Caco-2 (cell line): ENCODE data around the gene TENM3. TPM values are rescaled to one million over a fixed set of nuclear protein-coding genes. Genes with fewer than 3 reads are reported as not detected.

Source experiments
- BruUV-seq: library from RNA; stranded (reverse); fragments of 400-500 nt; replicated peaks from 2 replicates; lab custom pipeline; 2021; lab: Mats Ljungman, UMichigan
- CTCF ChIA-PET: fragments of 300-600 bp; sonication (Branson Sonifier 250); formaldehyde crosslinking; loops from one replicate; lab custom pipeline; 2022; ENCODE audit warnings: antibody characterized with exemption; lab: Charles Lee
- POLR2A ChIA-PET: fragments of 300-600 bp; sonication (Branson Sonifier 250); formaldehyde crosslinking; loops from one replicate; lab custom pipeline; 2022; ENCODE audit warnings: antibody characterized with exemption; lab: Charles Lee
- DNase-seq, 2 experiments: peaks; one replicate each; pipeline versions ENCODE4 v3.0.0 to v3.0.0-alpha.2; 2020 to 2022
- H3K27me3 ChIP-seq: replicated peaks from 2 replicates; pipeline ENCODE4 v1.6.0; 2011; ENCODE audit warnings: low read length; ENCODE audit not compliant: control insufficient read depth, insufficient read depth
- H3K36me3 ChIP-seq: 2 replicates; pipeline ENCODE4 v1.5.1; 2011; ENCODE audit warnings: low read length; ENCODE audit not compliant: control insufficient read depth, insufficient read depth
- H3K4me1 ChIP-seq: fragments of 250-450 bp; sonication (Bioruptor Pico); 2 replicates; pipeline ENCODE4 v1.5.1; 2020; ENCODE audit warnings: mild to moderate bottlenecking
- H3K4me3 ChIP-seq: 2 replicates; pipeline ENCODE4 v1.5.1; 2011; ENCODE audit warnings: low read depth, mild to moderate bottlenecking, control low read depth, low read length
- H3K9me3 ChIP-seq: fragments of 250-450 bp; sonication (Bioruptor Pico); 2 replicates; pipeline ENCODE4 v1.5.1; 2020; ENCODE audit warnings: mild to moderate bottlenecking, moderate library complexity
- H3K27ac Mint-ChIP-seq: one replicate; pipeline ENCODE4 v1.8.0; 2022; ENCODE audit warnings: mixed read lengths; ENCODE audit not compliant: unreplicated experiment
- H3K27me3 Mint-ChIP-seq: one replicate; pipeline ENCODE4 v1.8.0; 2022; ENCODE audit warnings: mixed read lengths; ENCODE audit not compliant: insufficient read depth, unreplicated experiment
- H3K36me3 Mint-ChIP-seq: one replicate; pipeline ENCODE4 v1.8.0; 2022; ENCODE audit warnings: mild to moderate bottlenecking, mixed read lengths; ENCODE audit not compliant: insufficient read depth, unreplicated experiment
- H3K4me1 Mint-ChIP-seq: one replicate; pipeline ENCODE4 v1.8.0; 2022; ENCODE audit warnings: low read depth, mixed read lengths; ENCODE audit not compliant: unreplicated experiment
- H3K4me3 Mint-ChIP-seq: one replicate; pipeline ENCODE4 v1.8.0; 2022; ENCODE audit warnings: mild to moderate bottlenecking, moderate library complexity, mixed read lengths; ENCODE audit not compliant: unreplicated experiment
- H3K9me3 Mint-ChIP-seq: one replicate; pipeline ENCODE4 v1.8.0; 2022; ENCODE audit warnings: mixed read lengths; ENCODE audit not compliant: unreplicated experiment
- CTCF ChIP-seq, 2 experiments: fragments of 200-600 bp in 1 of 2; IDR thresholded peaks; 1 replicate in 1 of 2; 2 replicates in 1 of 2; pipeline versions ENCODE4 v1.5.1 to v1.8.0; 2011 to 2022; ENCODE audit warnings: antibody characterized with exemption in 1 of 2, control low read depth in 1 of 2, inconsistent platforms in 1 of 2, low read depth in 1 of 2, low read length in 1 of 2, mild to moderate bottlenecking in 1 of 2, moderate library complexity in 1 of 2; ENCODE audit not compliant: insufficient read depth in 1 of 2, severe bottlenecking in 1 of 2, unreplicated experiment in 1 of 2
- intact Hi-C: fragments of 100-400 bp; cut with micrococcal nuclease; formaldehyde crosslinking; loops from one replicate; pipeline ENCODE4 v1.10.0; 2022; ENCODE audit not compliant: unreplicated experiment
- total RNA-seq: library from RNA; stranded (reverse); gene quantifications from 2 replicates; pipeline ENCODE4 v1.2.3, GENCODE V29; 2022

TENM3 gene
- total RNA-seq, 1 experiment from 2014 or later: 94.7 TPM

GRCh38 chr4:182533964-182534363, 290.8 kb downstream of the TENM3 start:
- peaks cover 29% of the 10 kb centered on the region for H3K4me1 Mint-ChIP-seq
- DNase-seq: no peak
- H3K36me3 Mint-ChIP-seq: no peaks in the 10 kb centered on the region
- no peaks in the 10 kb centered on the region for H3K9me3 Mint-ChIP-seq
- Histone ChIP-seq H3K4me1 (peaks cover 19% of the 10 kb centered on the region), H3K27me3 (no peaks in the 10 kb centered on the region), H3K4me3 (no peak overlapping the region), H3K9me3 (no peaks in the 10 kb centered on the region), H3K36me3 (no peaks in the 10 kb centered on the region)
- BruUV-seq: no TSS peak
- no peak overlapping the region for H3K4me3 Mint-ChIP-seq
- ChIA-PET CTCF (no interaction called here), POLR2A (no interaction called here)
- intact Hi-C loops: no loop called here
- no peak overlapping the region for H3K27ac Mint-ChIP-seq
- H3K27me3 Mint-ChIP-seq: no peaks in the 10 kb centered on the region
- TF ChIP-seq CTCF (IDR thresholded peaks at IDR 0.05; ENCODE audit: insufficient read depth in 1 of 2, low read depth in 1 of 2, low read length in 1 of 2, severe bottlenecking in 1 of 2, unreplicated experiment in 1 of 2): no peak

- peaks cover 7% of the 10 kb centered on the region for H3K4me1 Mint-ChIP-seq
- ChIA-PET POLR2A (no interaction called here), CTCF (no interaction called here)
- no peak overlapping the region for H3K27ac Mint-ChIP-seq
- no peak overlapping the region for H3K4me3 Mint-ChIP-seq
- no TSS peak for BruUV-seq
- DNase-seq: no peak
- intact Hi-C loops: no loop called here
- H3K27me3 ChIP-seq: no peaks in the 10 kb centered on the region
- no peaks in the 10 kb centered on the region for H3K36me3 Mint-ChIP-seq
- H3K9me3 Mint-ChIP-seq: no peaks in the 10 kb centered on the region
- H3K27me3 Mint-ChIP-seq: no peaks in the 10 kb centered on the region
- H3K4me1 ChIP-seq: no peaks in the 10 kb centered on the region
- no peaks in the 10 kb centered on the region for H3K9me3 ChIP-seq
- no peaks in the 10 kb centered on the region for H3K36me3 ChIP-seq
- no peak for TF ChIP-seq CTCF (IDR thresholded peaks at IDR 0.05; ENCODE audit: insufficient read depth in 1 of 2, low read depth in 1 of 2, low read length in 1 of 2, severe bottlenecking in 1 of 2, unreplicated experiment in 1 of 2)
- H3K4me3 ChIP-seq: no peak overlapping the region
Measured at GRCh38 chr4:182536221-182536811, 293.1 kb downstream of the TENM3 start.

- H3K4me1 ChIP-seq: no peaks in the 10 kb centered on the region
Measured at GRCh38 chr4:182537031-182537795, 294.0 kb downstream of the TENM3 start.

More at GRCh38 chr4:182537031-182537795, 294.0 kb downstream of the TENM3 start:
- Histone ChIP-seq H3K27me3 (no peaks in the 10 kb centered on the region), H3K36me3 (no peaks in the 10 kb centered on the region), H3K9me3 (no peaks in the 10 kb centered on the region), H3K4me3 (no peak overlapping the region)
- ChIA-PET POLR2A (no interaction called here), CTCF (no interaction called here)
- Mint-ChIP-seq H3K4me3 (no peak overlapping the region), H3K9me3 (no peaks in the 10 kb centered on the region), H3K27ac (no peak overlapping the region), H3K27me3 (no peaks in the 10 kb centered on the region), H3K4me1 (peaks cover 7% of the 10 kb centered on the region), H3K36me3 (no peaks in the 10 kb centered on the region)
- no TSS peak for BruUV-seq
- DNase-seq: no peak
- TF ChIP-seq CTCF (IDR thresholded peaks at IDR 0.05; ENCODE audit: insufficient read depth in 1 of 2, low read depth in 1 of 2, low read length in 1 of 2, severe bottlenecking in 1 of 2, unreplicated experiment in 1 of 2): no peak
- intact Hi-C loops: no loop called here
